Upper lobe of left lung (tissue), 6 donors: ENCODE results near the gene ASZ1. TPM values are rescaled to one million over a fixed set of nuclear protein-coding genes. Genes with fewer than 3 reads are reported as not detected.
"Not testable (repeated sequence)": the region's sequence is repeated elsewhere in the genome, so short reads cannot be mapped to it uniquely, and the experiment has no call there.

ENCODE experiments used
- ATAC-seq, 2 donors: fragments of 200-7000 bp; cut with Tn5 transposase; one replicate each; pipeline ENCODE4 v1.9.1; 2022; ENCODE audit warnings: mild to moderate bottlenecking in 2 of 2, moderate library complexity in 2 of 2; ENCODE audit not compliant: low FRiP score in 2 of 2
- DNase-seq, 2 donors: peaks; one replicate each; pipeline ENCODE4 v3.0.0-alpha.2; 2019 to 2020
- H3K27ac ChIP-seq, 4 donors: fragments of 200-600 bp; sonication (generic); one replicate each; pipeline ENCODE4 v1.5.1; 2016 to 2019
- H3K27me3 ChIP-seq, 4 donors: fragments of 200-600 bp; sonication (generic); one replicate each; pipeline ENCODE4 v1.5.1; 2017 to 2019
- H3K36me3 ChIP-seq, 4 donors: fragments of 200-600 bp; sonication (generic); one replicate each; pipeline ENCODE4 v1.5.1; 2016 to 2019
- H3K4me1 ChIP-seq, 4 donors: fragments of 200-600 bp; sonication (generic); one replicate each; pipeline ENCODE4 v1.5.1; 2018 to 2019
- H3K4me3 ChIP-seq, 4 donors: fragments of 200-600 bp; sonication (generic); one replicate each; pipeline ENCODE4 v1.5.1; 2017 to 2019; ENCODE audit warnings: mild to moderate bottlenecking in 2 of 4, moderate library complexity in 1 of 4
- H3K9me3 ChIP-seq, 4 donors: fragments of 200-600 bp; sonication (generic); one replicate each; pipeline ENCODE4 v1.5.1; 2018 to 2019
- EP300 ChIP-seq, 4 donors: sonication (generic); formaldehyde crosslinking; IDR thresholded peaks; one replicate each; pipeline ENCODE4 v1.5.1; 2017; ENCODE audit warnings: antibody characterized with exemption in 4 of 4, control low read depth in 2 of 4
- POLR2A ChIP-seq, 4 donors: fragments of 450-650 bp; IDR thresholded peaks; one replicate each; pipeline ENCODE4 v1.5.1; 2016 to 2017; ENCODE audit warnings: antibody characterized with exemption in 4 of 4, mild to moderate bottlenecking in 2 of 4
- POLR2AphosphoS5 ChIP-seq, 2 donors: sonication (generic); formaldehyde crosslinking; IDR thresholded peaks; one replicate each; pipeline ENCODE4 v1.5.1; 2017; ENCODE audit warnings: antibody characterized with exemption in 2 of 2
- WGBS, 2 donors: methylation state at CpG; one replicate each; pipeline ENCODE4 v1.1.5; 2017 to 2018; 5-methylcytosine and 5-hydroxymethylcytosine counted together
- total RNA-seq, 6 donors: library from RNA; depleted of rRNA in 4 of 6; stranded (reverse); fragments of >200 nt in 4 of 6; gene quantifications; one replicate each; pipeline versions ENCODE4 v1.1.0 to v1.2.1, GENCODE V29; 2016 to 2021
- TF ChIP-seq, protein P1 (sequence below), 6 experiments: fragments of 450-650 bp in 4 of 6; fragments of 200-600 bp in 2 of 6; sonication (generic) in 2 of 6; IDR thresholded peaks; one replicate each; pipeline ENCODE4 v1.5.1; 2016 to 2019; ENCODE audit warnings: antibody characterized with exemption in 6 of 6
- donor health status: DM: no; HTN: no; CAD: no; lungs with moderate emphysema.
- donor health status: DM: no; HTN: yes; CAD: no; lungs with severe emphysema.

ASZ1 gene
- total RNA-seq, 6 donors from 2014 or later: not detected

DNA sequence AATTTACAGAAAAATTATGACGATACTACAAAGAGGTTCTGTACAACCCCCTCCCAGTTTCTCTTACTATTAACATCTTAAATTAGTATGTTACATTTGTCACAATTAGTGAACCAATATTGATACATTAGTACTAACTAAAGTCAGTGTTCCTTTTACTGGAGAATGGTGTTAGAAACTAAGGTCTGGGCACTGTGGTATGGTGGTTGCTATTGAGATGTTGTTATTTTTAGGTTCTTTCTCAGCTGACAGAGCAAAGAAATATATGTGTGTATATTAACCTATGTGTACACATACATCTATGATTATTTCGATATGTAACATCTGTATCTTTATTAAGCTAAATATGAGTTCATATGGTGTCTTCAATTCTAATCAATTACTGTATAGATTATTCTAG, 40.9 kb upstream of the ASZ1 start:
- Histone ChIP-seq H3K27me3 (no peaks in the 10 kb centered on the region), H3K27ac (no peak overlapping the region), H3K9me3 (no peaks in the 10 kb centered on the region), H3K4me3 (no peak overlapping the region), H3K4me1 (no peaks in the 10 kb centered on the region), H3K36me3 (no peaks in the 10 kb centered on the region)
- ATAC-seq: no peak
- DNase-seq: no peak
- 86 to 96% methylated on average over 2 of the region's 2 CpGs for WGBS, 2 donors
- TF ChIP-seq EP300 (IDR thresholded peaks at IDR 0.05) (no peak), POLR2A (IDR thresholded peaks at IDR 0.05) (no peak), POLR2AphosphoS5 (IDR thresholded peaks at IDR 0.05) (no peak)
- TF ChIP-seq, protein P1, sequence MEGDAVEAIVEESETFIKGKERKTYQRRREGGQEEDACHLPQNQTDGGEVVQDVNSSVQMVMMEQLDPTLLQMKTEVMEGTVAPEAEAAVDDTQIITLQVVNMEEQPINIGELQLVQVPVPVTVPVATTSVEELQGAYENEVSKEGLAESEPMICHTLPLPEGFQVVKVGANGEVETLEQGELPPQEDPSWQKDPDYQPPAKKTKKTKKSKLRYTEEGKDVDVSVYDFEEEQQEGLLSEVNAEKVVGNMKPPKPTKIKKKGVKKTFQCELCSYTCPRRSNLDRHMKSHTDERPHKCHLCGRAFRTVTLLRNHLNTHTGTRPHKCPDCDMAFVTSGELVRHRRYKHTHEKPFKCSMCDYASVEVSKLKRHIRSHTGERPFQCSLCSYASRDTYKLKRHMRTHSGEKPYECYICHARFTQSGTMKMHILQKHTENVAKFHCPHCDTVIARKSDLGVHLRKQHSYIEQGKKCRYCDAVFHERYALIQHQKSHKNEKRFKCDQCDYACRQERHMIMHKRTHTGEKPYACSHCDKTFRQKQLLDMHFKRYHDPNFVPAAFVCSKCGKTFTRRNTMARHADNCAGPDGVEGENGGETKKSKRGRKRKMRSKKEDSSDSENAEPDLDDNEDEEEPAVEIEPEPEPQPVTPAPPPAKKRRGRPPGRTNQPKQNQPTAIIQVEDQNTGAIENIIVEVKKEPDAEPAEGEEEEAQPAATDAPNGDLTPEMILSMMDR (IDR thresholded peaks at IDR 0.05): no peak

DNA sequence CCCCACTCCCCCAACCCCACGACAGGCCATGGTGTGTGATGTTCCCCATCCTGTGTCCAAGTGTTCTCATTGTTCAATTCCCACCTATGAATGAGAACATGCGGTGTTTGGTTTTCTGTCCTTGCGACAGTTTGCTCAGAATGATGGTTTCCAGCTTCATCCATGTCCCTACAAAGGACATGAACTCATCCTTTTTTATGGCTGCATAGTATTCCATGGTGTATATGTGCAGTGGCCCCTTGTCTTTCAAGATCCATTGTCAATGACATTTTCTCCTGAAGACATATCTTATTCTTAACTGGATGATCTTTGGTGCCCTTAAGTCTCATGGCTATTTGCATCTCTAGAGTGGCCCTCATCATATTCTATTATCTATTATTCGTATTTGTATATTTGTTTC, 33.5 kb upstream of the ASZ1 start:
- WGBS, 2 donors: 91 to 92% methylated on average over 4 of the region's 4 CpGs

DNA sequence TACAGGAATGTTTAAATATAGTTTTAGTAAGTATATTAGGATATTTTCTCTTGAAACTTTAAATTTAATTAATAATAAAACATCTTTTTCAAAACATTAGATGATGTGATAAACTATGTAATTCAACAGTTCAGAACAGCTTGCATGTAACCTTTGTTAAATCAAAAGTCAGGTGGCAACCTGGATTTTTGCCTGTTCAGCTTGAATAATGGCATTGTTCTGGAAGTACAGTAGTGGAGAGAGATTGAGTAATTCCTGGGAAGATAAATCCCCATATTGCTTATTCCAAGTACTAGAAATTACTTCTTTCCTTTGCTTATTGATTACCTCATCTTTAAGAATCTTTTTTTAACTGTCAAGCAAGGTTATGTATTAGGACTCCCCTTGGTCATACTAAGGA, 32.4 kb upstream of the ASZ1 start:
- no peak for DNase-seq
- TF ChIP-seq EP300 (IDR thresholded peaks at IDR 0.05) (no peak), POLR2AphosphoS5 (IDR thresholded peaks at IDR 0.05) (no peak), POLR2A (IDR thresholded peaks at IDR 0.05) (no peak)
- TF ChIP-seq, protein P1 (IDR thresholded peaks at IDR 0.05): no peak
- Histone ChIP-seq H3K4me1 (no peaks in the 10 kb centered on the region), H3K9me3 (no peaks in the 10 kb centered on the region), H3K36me3 (no peaks in the 10 kb centered on the region), H3K4me3 (no peak overlapping the region), H3K27me3 (no peaks in the 10 kb centered on the region), H3K27ac (no peak overlapping the region)
- ATAC-seq: no peak

More for the DNA sequence above, 33.5 kb upstream of the ASZ1 start:
- not testable (repeated sequence) for H3K9me3 ChIP-seq, H3K27ac ChIP-seq, H3K4me1 ChIP-seq, ATAC-seq, H3K4me3 ChIP-seq, H3K27me3 ChIP-seq, H3K36me3 ChIP-seq, DNase-seq

DNA sequence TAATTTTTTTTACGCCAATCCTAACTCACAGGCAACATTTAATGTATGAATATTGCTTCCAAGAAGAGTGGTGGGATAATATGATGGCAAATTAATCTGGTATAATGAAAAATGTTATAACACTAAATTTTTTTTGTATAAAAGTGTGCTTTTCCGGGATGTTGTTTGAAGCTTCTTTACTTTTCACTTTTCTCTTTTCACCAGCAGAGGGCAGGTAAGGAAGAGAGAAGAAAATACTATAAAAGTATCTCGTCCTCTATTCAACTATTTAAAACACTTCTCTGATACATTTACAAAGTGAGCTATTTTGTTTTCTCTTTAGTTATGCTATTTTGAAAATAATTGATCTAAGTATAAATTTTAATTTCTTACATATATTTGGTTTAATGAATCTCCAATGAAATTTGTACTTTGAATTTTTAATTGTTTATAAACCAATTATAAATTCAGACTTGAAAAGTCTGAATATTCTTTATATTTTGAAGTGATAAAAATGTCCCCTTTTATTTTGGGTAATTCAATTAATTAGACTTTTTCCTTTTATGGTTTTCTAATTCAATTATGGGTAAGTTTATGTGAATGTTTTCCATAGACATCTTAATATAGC, 31.8 kb upstream of the ASZ1 start:
- ATAC-seq: no peak
- H3K27me3 ChIP-seq: no peaks in the 10 kb centered on the region
- DNase-seq: no peak
- 33 to 37% methylated on average over 3 of the region's 3 CpGs for WGBS, 2 donors
- H3K4me3 ChIP-seq: no peak overlapping the region
- H3K27ac ChIP-seq: no peak overlapping the region
- no peaks in the 10 kb centered on the region for H3K9me3 ChIP-seq
- no peaks in the 10 kb centered on the region for H3K4me1 ChIP-seq
- no peaks in the 10 kb centered on the region for H3K36me3 ChIP-seq
- TF ChIP-seq, protein P1 (IDR thresholded peaks at IDR 0.05): peak in 4 of 6 experiments; percentile 33 to 42 (median 40)
- no peak for TF ChIP-seq EP300 (IDR thresholded peaks at IDR 0.05)

DNA sequence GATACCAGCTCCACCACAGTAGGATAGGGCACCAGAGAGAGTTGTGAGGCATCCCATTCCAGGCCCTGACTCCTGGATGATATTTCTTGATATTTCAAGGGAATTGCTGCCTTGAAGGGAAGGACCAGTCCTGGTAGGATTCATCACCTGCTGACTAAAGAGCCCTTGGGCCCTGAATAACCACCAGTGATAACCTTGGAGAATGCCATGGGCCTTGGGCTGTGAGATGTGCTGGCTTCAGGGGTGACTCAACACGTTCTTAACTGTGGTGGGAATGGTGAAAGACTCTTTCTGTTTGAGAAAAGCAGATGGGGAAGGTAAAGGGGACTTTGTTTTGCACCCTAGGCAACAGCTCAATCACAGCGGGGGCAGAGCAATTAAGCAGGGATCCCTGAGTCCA, 21.4 kb upstream of the ASZ1 start:
- 72 to 81% methylated on average over 2 of the region's 2 CpGs for WGBS, 2 donors
- no peaks in the 10 kb centered on the region for H3K4me1 ChIP-seq
- H3K4me3 ChIP-seq: no peak overlapping the region
- TF ChIP-seq EP300 (IDR thresholded peaks at IDR 0.05): no peak
- TF ChIP-seq, protein P1 (IDR thresholded peaks at IDR 0.05): no peak
- TF ChIP-seq POLR2AphosphoS5 (IDR thresholded peaks at IDR 0.05): no peak
- TF ChIP-seq POLR2A (IDR thresholded peaks at IDR 0.05): no peak
- H3K27ac ChIP-seq: no peak overlapping the region
- DNase-seq (no peak), ATAC-seq (no peak)
- H3K27me3 ChIP-seq: no peaks in the 10 kb centered on the region
- H3K36me3 ChIP-seq: no peaks in the 10 kb centered on the region
- no peaks in the 10 kb centered on the region for H3K9me3 ChIP-seq
